ENCODE measurements around the gene TIPIN. TPM values are rescaled to one million over a fixed set of nuclear protein-coding genes. Genes with fewer than 3 reads are reported as not detected.
"Not testable (repeated sequence)": the region's sequence is repeated elsewhere in the genome, so short reads cannot be mapped to it uniquely, and the experiment has no call there.

Gene TIPIN
- total RNA-seq, 4 donors from 2014 or later = 2.9 to 5.3 (median 3.8) TPM

- no peaks in the 10 kb centered on the region for H3K9me3 ChIP-seq
- TF ChIP-seq POLR2A (IDR thresholded peaks at IDR 0.05; ENCODE audit: low read depth) = no peak
- TF ChIP-seq EP300 (IDR thresholded peaks at IDR 0.05) = no peak
- no peak for TF ChIP-seq POLR2AphosphoS5 (IDR thresholded peaks at IDR 0.05)
- no peak for TF ChIP-seq CTCF (IDR thresholded peaks at IDR 0.05)
- 95% methylated on average over 2 of the region's 2 CpGs for WGBS
- peaks cover 58 to 100% (median 95%) of the 10 kb centered on the region in 4 donors for H3K36me3 ChIP-seq
- H3K4me3 ChIP-seq = no peak overlapping the region
- H3K27me3 ChIP-seq = no peaks in the 10 kb centered on the region
- DNase-seq (ENCODE audit: extremely low spot score) = no peak
- intact Hi-C loops (cut with DNase I) = no loop called here
- H3K4me1 ChIP-seq = no peaks in the 10 kb centered on the region
- no peak overlapping the region for H3K27ac ChIP-seq (replicated peaks in 1 of 4)
Measured at GRCh38 chr15:66312144-66312543, 44.3 kb downstream of the TIPIN start.

- intact Hi-C loops (cut with DNase I) = no loop called here
- DNase-seq (ENCODE audit: extremely low spot score) = no peak
- Histone ChIP-seq H3K4me3 (no peak overlapping the region), H3K9me3 (no peaks in the 10 kb centered on the region), H3K27me3 (no peaks in the 10 kb centered on the region), H3K36me3 (peaks cover 58 to 100% (median 91%) of the 10 kb centered on the region in 4 donors), H3K27ac (replicated peaks in 1 of 4) (no peak overlapping the region), H3K4me1 (no peaks in the 10 kb centered on the region)
- 93% methylated on average over 2 of the region's 2 CpGs for WGBS
- TF ChIP-seq POLR2AphosphoS5 (IDR thresholded peaks at IDR 0.05) = no peak
- TF ChIP-seq CTCF (IDR thresholded peaks at IDR 0.05) = no peak
- TF ChIP-seq POLR2A (IDR thresholded peaks at IDR 0.05; ENCODE audit: low read depth) = no peak
- no peak for TF ChIP-seq EP300 (IDR thresholded peaks at IDR 0.05)
Measured at GRCh38 chr15:66310786-66311185, 45.7 kb downstream of the TIPIN start.

GRCh38 chr15:66309828-66310227 lies 46.7 kb downstream of the TIPIN start:
- TF ChIP-seq POLR2AphosphoS5 (IDR thresholded peaks at IDR 0.05) (no peak), POLR2A (IDR thresholded peaks at IDR 0.05; ENCODE audit: low read depth) (no peak), EP300 (IDR thresholded peaks at IDR 0.05) (no peak), CTCF (IDR thresholded peaks at IDR 0.05) (no peak)
- DNase-seq (ENCODE audit: extremely low spot score) = no peak
- WGBS = 92% methylated on average over 3 of the region's 3 CpGs
- Histone ChIP-seq H3K27ac (replicated peaks in 1 of 4) (no peak overlapping the region), H3K9me3 (no peaks in the 10 kb centered on the region), H3K4me3 (no peak overlapping the region), H3K27me3 (no peaks in the 10 kb centered on the region), H3K4me1 (no peaks in the 10 kb centered on the region), H3K36me3 (peaks cover 53 to 97% (median 85%) of the 10 kb centered on the region in 4 donors)
- intact Hi-C loops (cut with DNase I) = no loop called here

- no peaks in the 10 kb centered on the region for H3K9me3 ChIP-seq
- intact Hi-C loops (cut with DNase I) = no loop called here
- H3K27me3 ChIP-seq = no peaks in the 10 kb centered on the region
- H3K4me3 ChIP-seq = no peak overlapping the region
- no peak overlapping the region for H3K27ac ChIP-seq (replicated peaks in 1 of 4)
- H3K36me3 ChIP-seq = peaks cover 43 to 84% (median 74%) of the 10 kb centered on the region in 4 donors
- no peaks in the 10 kb centered on the region for H3K4me1 ChIP-seq
- no peak for TF ChIP-seq EP300 (IDR thresholded peaks at IDR 0.05)
- TF ChIP-seq POLR2A (IDR thresholded peaks at IDR 0.05; ENCODE audit: low read depth) = no peak
- TF ChIP-seq POLR2AphosphoS5 (IDR thresholded peaks at IDR 0.05) = no peak
- TF ChIP-seq CTCF (IDR thresholded peaks at IDR 0.05) = no peak
- whole genome bisulfite sequencing = 95% methylated on average over 3 of the region's 3 CpGs
- DNase-seq (ENCODE audit: extremely low spot score) = no peak
Measured at GRCh38 chr15:66308531-66308930, 48.0 kb downstream of the TIPIN start.

GRCh38 chr15:66306381-66306780 lies 50.1 kb downstream of the TIPIN start:
- Histone ChIP-seq H3K9me3 (no peaks in the 10 kb centered on the region), H3K27ac (replicated peaks in 1 of 4) (no peak overlapping the region), H3K4me3 (no peak overlapping the region), H3K36me3 (peaks cover 21 to 75% (median 59%) of the 10 kb centered on the region in 4 donors), H3K4me1 (no peaks in the 10 kb centered on the region), H3K27me3 (no peaks in the 10 kb centered on the region)
- TF ChIP-seq CTCF (IDR thresholded peaks at IDR 0.05) = no peak
- TF ChIP-seq POLR2AphosphoS5 (IDR thresholded peaks at IDR 0.05) = no peak
- no peak for TF ChIP-seq EP300 (IDR thresholded peaks at IDR 0.05)
- TF ChIP-seq POLR2A (IDR thresholded peaks at IDR 0.05; ENCODE audit: low read depth) = no peak
- intact Hi-C loops (cut with DNase I) = no loop called here
- 88% methylated on average over 3 of the region's 3 CpGs for WGBS
- DNase-seq (ENCODE audit: extremely low spot score) = no peak

GRCh38 chr15:66304425-66304824 lies 52.1 kb downstream of the TIPIN start:
- 91% methylated on average over 10 of the region's 10 CpGs for WGBS
- H3K36me3 ChIP-seq = peaks cover 8 to 70% (median 45%) of the 10 kb centered on the region in 4 donors
- DNase-seq (ENCODE audit: extremely low spot score); H3K4me3 ChIP-seq; H3K4me1 ChIP-seq; intact Hi-C loops (cut with DNase I); H3K27ac ChIP-seq (replicated peaks in 1 of 4); H3K27me3 ChIP-seq; H3K9me3 ChIP-seq: not testable (repeated sequence)

Measured in esophagus muscularis mucosa (tissue), 4 donors.